Calu3 (cell line): ENCODE measurements around the gene ZBTB33. TPM values are rescaled to one million over a fixed set of nuclear protein-coding genes. Genes with fewer than 3 reads are reported as not detected.

ENCODE experiments used
- BruUV-seq: library from RNA; stranded (reverse); fragments of 400-500 nt; replicated peaks from 2 replicates; lab custom pipeline; 2021; lab: Mats Ljungman, UMichigan
- CTCF ChIA-PET: fragments of 300-600 bp; sonication (Branson Sonifier 250); formaldehyde crosslinking; loops from one replicate; lab custom pipeline; 2022; ENCODE audit warnings: antibody characterized with exemption; lab: Charles Lee
- DNase-seq: peaks from one replicate; pipeline ENCODE4 v3.0.0; 2022
- H3K27ac Mint-ChIP-seq: one replicate; pipeline ENCODE4 v1.8.0; 2022; ENCODE audit warnings: mixed read lengths; ENCODE audit not compliant: unreplicated experiment
- H3K27me3 Mint-ChIP-seq: one replicate; pipeline ENCODE4 v1.8.0; 2022; ENCODE audit warnings: mixed read lengths; ENCODE audit not compliant: unreplicated experiment
- H3K36me3 Mint-ChIP-seq: one replicate; pipeline ENCODE4 v1.8.0; 2022; ENCODE audit warnings: mild to moderate bottlenecking, moderate library complexity, mixed read lengths; ENCODE audit not compliant: insufficient read depth, unreplicated experiment
- H3K4me1 Mint-ChIP-seq: one replicate; pipeline ENCODE4 v1.8.0; 2022; ENCODE audit warnings: mild to moderate bottlenecking, low read depth, mixed read lengths; ENCODE audit not compliant: unreplicated experiment
- H3K4me3 Mint-ChIP-seq: one replicate; pipeline ENCODE4 v1.8.0; 2022; ENCODE audit warnings: mild to moderate bottlenecking, low read depth, moderate library complexity, mixed read lengths; ENCODE audit not compliant: unreplicated experiment
- H3K9me3 Mint-ChIP-seq: one replicate; pipeline ENCODE4 v1.8.0; 2022; ENCODE audit warnings: low read depth, mixed read lengths; ENCODE audit not compliant: unreplicated experiment
- intact Hi-C: fragments of 100-400 bp; cut with micrococcal nuclease; formaldehyde crosslinking; loops from one replicate; pipeline ENCODE4 v1.10.0; 2022; ENCODE audit not compliant: unreplicated experiment
- total RNA-seq: library from RNA; stranded (reverse); gene quantifications from 2 replicates; pipeline ENCODE4 v1.2.3, GENCODE V29; 2022
- TF ChIP-seq, protein P1 (sequence below): fragments of 200-600 bp; IDR thresholded peaks from one replicate; pipeline ENCODE4 v1.8.0; 2022; ENCODE audit warnings: antibody characterized with exemption; ENCODE audit not compliant: unreplicated experiment

The ZBTB33 gene
- total RNA-seq, 1 experiment from 2014 or later, result 22.7 TPM

DNA sequence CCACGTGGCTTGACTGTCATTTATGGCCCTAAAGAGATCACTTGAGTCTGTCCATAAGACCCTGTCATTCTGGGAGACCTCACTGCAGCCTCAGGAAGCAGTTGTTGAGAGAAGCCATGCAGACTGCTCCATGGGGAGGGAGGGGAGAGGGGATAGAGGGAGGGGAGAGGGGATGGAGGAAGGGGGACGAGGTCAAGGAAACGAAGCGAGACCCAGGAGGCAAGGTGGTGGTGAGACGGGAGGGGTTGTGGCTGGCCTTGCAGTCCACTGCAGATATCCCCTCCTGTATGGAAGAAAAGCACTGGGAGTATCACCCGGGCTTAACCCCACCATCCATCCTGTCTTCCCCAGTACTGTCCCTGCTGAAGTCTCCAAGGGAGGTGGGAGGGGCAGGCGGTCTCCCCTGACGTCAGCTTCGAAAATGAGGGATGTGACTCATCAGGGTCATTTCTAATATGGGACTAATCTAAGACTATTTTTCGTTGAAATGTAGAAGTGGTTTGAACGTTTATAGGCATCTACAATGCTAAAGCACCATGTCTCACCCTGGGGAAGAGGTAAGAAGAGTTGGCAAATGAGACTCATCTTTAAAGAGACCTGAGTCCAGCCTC, 55.0 kb downstream of the ZBTB33 start:
- peaks cover 14% of the 10 kb centered on the region for H3K4me1 Mint-ChIP-seq
- DNase-seq, result no peak
- intact Hi-C loops, result no loop called here
- no TSS peak for BruUV-seq
- TF ChIP-seq, protein P1, sequence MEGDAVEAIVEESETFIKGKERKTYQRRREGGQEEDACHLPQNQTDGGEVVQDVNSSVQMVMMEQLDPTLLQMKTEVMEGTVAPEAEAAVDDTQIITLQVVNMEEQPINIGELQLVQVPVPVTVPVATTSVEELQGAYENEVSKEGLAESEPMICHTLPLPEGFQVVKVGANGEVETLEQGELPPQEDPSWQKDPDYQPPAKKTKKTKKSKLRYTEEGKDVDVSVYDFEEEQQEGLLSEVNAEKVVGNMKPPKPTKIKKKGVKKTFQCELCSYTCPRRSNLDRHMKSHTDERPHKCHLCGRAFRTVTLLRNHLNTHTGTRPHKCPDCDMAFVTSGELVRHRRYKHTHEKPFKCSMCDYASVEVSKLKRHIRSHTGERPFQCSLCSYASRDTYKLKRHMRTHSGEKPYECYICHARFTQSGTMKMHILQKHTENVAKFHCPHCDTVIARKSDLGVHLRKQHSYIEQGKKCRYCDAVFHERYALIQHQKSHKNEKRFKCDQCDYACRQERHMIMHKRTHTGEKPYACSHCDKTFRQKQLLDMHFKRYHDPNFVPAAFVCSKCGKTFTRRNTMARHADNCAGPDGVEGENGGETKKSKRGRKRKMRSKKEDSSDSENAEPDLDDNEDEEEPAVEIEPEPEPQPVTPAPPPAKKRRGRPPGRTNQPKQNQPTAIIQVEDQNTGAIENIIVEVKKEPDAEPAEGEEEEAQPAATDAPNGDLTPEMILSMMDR, result no peak
- H3K27me3 Mint-ChIP-seq, result peaks cover 41% of the 10 kb centered on the region
- CTCF ChIA-PET, result no interaction called here
- H3K27ac Mint-ChIP-seq, result no peak overlapping the region
- no peaks in the 10 kb centered on the region for H3K9me3 Mint-ChIP-seq
- H3K36me3 Mint-ChIP-seq, result peaks cover 7% of the 10 kb centered on the region
- H3K4me3 Mint-ChIP-seq, result no peak overlapping the region

DNA sequence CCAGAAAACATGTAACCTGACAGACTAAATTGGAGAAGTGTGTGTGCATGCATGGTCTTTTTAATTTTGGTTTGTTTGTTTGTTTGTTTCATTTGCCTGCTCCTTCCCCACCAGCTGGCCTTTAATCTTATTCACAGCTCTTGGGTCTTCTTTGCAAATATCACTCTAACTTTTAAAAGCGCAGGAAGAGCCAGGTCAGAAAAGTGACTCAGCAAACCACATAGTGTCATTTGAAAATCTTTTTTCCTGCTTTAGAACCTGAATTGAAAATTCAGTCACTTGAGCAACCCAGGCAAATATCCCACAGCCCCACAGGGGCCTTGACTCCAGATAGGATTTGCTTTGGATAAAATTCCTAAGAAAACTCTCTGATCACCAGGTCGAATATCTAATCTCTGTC, 56.0 kb downstream of the ZBTB33 start:
- Mint-ChIP-seq H3K9me3 (no peaks in the 10 kb centered on the region), H3K4me1 (peaks cover 14% of the 10 kb centered on the region), H3K27ac (no peak overlapping the region), H3K27me3 (peaks cover 41% of the 10 kb centered on the region), H3K4me3 (no peak overlapping the region), H3K36me3 (peaks cover 7% of the 10 kb centered on the region)
- intact Hi-C loops, result no loop called here
- no TSS peak for BruUV-seq
- no peak for DNase-seq
- CTCF ChIA-PET, result no interaction called here
- TF ChIP-seq, protein P1, result no peak

Other genes starting within 250 kb of the ZBTB33 start
- not detected in 2 replicates for gene RHOXF2B, start 173.1 kb upstream of the ZBTB33 start, total RNA-seq
- not detected in 2 replicates for gene RHOXF1, start 134.9 kb upstream of the ZBTB33 start, total RNA-seq
- gene RHOXF2, start 92.2 kb upstream of the ZBTB33 start, total RNA-seq, result not detected in 2 replicates
- not detected in 2 replicates for gene TMEM255A, start 60.6 kb downstream of the ZBTB33 start, total RNA-seq
- gene ATP1B4, start 111.3 kb downstream of the ZBTB33 start, total RNA-seq, result not detected in 2 replicates
- 120 and 132 TPM in 2 replicates for gene LAMP2, start 218.5 kb downstream of the ZBTB33 start, total RNA-seq